ENCODE measurements around the gene SAMD7.

The SAMD7 gene

DNA sequence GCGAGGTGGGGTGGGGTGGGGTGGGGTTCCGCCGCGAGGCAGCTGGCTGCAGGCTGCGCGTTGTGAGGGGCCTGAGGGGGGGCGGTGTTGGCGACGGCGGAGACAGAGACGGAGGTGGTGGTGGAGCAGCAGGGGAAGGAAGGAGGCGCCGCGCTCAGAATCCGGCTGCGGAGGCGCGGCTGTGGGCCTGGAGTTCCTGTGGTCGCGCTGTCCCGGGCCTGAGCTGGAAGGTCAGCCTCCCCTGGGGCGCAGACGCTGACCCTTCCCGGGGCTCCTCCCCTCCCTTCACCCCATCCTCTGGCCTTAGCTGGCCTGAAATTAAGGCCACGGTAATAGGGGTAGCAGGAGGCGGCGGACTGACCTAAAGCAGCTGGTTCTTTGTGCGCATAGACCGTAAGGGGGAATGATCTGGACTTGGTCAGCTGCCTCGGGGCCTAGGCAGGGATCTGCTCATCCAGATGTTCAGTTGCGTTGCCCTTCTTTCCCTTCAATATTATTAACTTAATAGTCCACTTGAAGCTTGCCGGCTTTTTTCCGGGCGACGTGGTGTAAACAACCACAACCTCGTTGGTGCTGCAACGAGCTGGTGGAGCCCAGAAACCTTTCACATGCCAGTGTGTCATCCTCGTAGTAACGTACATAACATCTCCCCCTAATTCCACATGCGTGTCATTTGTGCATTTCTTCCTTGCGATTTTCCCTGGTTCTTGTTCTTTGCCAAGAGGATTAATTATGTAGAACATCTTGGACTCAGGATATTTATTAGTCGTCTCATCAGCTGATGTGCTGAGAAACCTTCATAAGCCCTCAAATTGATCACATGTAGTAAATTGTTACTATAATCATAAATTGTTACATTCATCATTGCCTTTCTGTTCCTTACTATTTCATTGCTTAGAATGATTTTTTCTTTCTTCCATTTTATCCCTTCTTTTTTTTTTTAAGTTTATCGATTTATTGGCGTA lies 55.9 kb downstream of the SAMD7 start:
- DNase-seq, result peak; percentile 28

DNA sequence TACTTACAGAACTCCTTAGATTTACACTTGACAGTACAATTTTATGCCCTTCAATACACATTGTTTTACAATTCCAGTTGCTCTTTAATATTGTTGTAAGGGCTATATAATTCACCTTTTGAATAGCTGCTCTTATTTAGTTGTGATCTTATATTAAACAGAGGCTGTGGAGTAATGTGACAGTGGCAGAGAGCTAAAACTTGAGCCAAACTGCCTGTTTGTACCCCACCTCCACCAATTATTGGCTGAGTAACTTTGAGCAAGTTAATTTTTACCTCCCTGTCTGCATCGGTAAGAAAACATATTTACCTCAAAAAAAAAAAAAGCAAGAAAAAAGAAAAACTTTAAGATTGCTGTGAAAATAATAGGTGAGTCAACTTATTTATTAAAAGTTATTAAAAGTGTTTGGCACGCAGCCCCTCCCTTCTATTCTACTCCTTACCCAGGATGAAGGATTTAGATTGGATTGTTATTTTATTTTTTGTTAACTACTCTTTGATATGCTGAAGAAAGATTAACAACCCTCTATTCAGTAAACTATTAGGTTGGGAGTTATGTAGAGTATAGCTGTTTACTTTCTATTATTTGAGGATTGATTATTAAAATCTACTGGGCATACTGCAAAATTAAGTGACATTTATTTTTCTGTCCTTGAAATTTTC lies 57.0 kb downstream of the SAMD7 start:
- no peak for DNase-seq

DNA sequence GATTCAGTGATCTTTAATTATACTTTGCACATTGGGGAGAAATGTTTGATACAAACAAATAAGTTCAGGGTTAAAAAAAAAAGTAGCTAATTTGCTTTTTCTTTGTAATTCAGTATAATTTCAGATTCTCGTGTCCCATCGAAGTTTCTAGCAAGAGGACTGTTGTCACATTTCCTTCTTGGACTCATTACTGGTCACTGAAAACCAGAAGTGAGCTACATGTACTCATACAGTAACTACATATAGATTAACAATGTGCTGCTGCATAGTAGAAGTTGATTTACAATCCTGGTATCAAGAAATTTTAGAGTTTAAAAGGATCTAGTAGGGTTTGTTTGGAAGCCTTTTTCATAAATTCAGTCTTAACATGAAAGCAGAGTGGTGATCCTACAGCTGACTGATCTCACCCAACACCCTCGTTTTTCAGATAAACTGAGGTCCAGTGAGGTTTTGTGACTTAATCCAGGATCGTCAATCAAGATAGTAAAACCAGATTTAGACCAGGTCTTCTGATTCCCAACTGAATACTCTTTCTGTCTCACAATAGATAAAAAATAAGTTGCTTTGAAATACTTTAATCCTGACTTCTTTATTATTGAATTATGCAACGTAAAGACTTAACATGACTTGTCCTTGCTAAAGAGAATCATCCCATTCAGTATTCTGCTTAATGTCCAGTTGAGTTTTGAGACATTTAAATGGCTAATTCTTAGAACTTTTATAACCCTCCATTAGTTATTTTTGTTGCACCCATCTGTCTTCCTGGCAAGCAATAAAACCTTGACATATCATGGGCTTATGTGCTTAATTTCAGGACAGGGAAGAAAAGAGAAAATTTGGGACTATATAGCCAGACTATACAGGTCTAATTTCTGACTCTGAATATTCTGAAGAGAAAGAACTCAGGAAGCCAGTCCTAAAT lies 58.1 kb downstream of the SAMD7 start:
- DNase-seq, result no peak

DNA sequence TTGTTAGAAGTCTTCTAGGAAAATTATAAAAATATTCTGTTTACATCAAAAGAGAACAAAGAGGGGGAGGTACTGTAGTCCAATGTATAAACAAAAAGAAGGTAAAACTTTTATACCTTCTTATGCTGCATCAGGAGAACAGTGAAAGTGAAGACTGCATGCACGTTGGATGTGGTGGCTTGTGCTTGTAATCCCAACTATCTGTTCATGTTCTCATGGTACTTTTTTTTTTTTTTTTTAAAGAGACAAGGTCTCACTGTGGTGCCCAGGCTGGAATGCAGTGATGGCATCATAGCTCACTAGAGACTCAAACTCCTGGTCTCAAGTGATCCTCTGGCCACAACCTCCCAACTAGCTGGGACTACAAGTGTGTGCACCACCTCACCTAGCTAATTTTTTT lies 59.5 kb downstream of the SAMD7 start:
- DNase-seq, result no peak

DNA sequence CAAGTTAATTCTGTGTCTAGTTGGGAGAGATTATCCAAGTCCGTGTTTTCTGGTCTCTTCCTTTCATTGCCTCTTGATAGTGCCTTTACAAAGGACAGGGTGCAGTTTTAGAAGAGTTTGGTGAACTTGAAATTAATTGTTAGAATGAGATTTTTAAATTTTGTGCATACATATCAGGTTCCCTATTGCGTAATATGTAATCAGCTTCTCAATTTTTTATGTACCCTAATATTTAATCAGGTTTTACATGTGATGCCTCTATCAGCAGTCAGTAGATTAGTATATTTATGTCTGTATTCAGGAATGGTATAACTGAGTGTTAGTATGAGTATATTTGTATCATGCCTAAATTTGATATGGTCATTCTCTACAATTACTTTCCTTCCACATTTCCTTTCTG lies 60.1 kb downstream of the SAMD7 start:
- no peak for DNase-seq

DNA sequence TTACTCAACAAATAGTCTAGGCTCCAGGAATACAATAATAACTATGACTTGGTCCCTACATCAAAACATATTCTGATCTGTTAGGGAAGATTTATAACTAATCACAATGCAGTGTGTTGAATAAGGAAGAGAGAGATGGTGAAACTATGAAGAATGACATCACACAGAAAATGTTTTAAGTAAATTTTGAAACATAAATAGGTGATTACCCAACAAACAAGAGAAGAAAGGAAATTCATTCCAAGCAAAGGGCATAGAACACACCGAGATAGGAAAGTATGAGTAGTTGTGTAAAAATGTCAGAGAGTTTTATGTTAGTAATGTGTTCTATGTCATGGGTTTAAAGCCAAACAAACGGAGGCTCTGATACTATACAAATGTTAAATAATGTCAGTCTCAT lies 68.7 kb downstream of the SAMD7 start:
- no peak for DNase-seq

DNA sequence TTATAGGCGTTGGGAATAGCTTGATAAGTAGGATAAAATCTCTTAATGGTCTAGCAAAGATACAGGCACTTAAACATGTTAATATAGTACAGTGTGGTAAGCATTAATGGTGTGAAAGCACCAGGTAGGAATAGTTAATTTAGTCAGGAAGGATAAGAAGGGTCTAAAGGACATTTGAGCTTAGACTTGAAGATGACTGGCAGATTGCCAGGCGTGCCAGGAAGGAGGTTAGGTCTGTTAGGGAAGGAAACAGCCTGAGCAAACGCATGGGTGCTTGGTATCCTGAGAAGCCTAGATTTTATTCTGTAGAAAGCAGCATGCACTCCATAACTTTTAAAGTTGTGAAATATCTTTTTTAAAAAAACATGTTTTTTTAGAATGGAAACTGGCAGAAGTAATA lies 72.9 kb downstream of the SAMD7 start:
- no peak for DNase-seq
